Measurements from ENCODE around the gene C9orf153.
"Not testable (repeated sequence)": the region's sequence is repeated elsewhere in the genome, so short reads cannot be mapped to it uniquely, and the experiment has no call there.

The C9orf153 gene

GRCh38 chr9:86259557-86259956, at the start of gene C9orf153:
TSS of gene C9orf153 (minus strand) at chr9:86259657. CDS start at chr9:86229603, 30,054 bp downstream.
- no peak for DNase-seq (ENCODE audit: low spot score)

- DNase-seq (ENCODE audit: low spot score): no peak
Observed at GRCh38 chr9:86308687-86309086, 49.2 kb upstream of the C9orf153 start.

GRCh38 chr9:86304236-86304730, 44.8 kb upstream of the C9orf153 start:
- DNase-seq (ENCODE audit: low spot score): no peak

- peak; percentile 66 for DNase-seq (ENCODE audit: low spot score)
Observed at GRCh38 chr9:86303316-86303975, 44.0 kb upstream of the C9orf153 start.

GRCh38 chr9:86301686-86302085, 42.2 kb upstream of the C9orf153 start:
- DNase-seq (ENCODE audit: low spot score): no peak

- no peak for DNase-seq (ENCODE audit: low spot score)
Observed at GRCh38 chr9:86300701-86301100, 41.2 kb upstream of the C9orf153 start.

GRCh38 chr9:86298873-86299272, 39.4 kb upstream of the C9orf153 start:
- DNase-seq (ENCODE audit: low spot score): no peak

GRCh38 chr9:86290341-86290740, 30.9 kb upstream of the C9orf153 start:
- not testable (repeated sequence) for DNase-seq (ENCODE audit: low spot score)

GRCh38 chr9:86288499-86289198, 29.2 kb upstream of the C9orf153 start:
- no peak for DNase-seq (ENCODE audit: low spot score)

GRCh38 chr9:86287013-86287412, 27.6 kb upstream of the C9orf153 start:
- DNase-seq (ENCODE audit: low spot score): peak; percentile 6

- no peak for DNase-seq (ENCODE audit: low spot score)
Observed at GRCh38 chr9:86286278-86286677, 26.8 kb upstream of the C9orf153 start.

- no peak for DNase-seq (ENCODE audit: low spot score)
Observed at GRCh38 chr9:86285261-86285660, 25.8 kb upstream of the C9orf153 start.

GRCh38 chr9:86282979-86283535, 23.6 kb upstream of the C9orf153 start:
- DNase-seq (ENCODE audit: low spot score): no peak

- peak; percentile 94 for DNase-seq (ENCODE audit: low spot score)
Observed at GRCh38 chr9:86282077-86282978, 22.9 kb upstream of the C9orf153 start, which contains the start of gene ISCA1. TSS of gene ISCA1 (minus strand) at chr9:86282538. CDS start at chr9:86282458, 80 bp downstream.

- peak; percentile 2 for DNase-seq (ENCODE audit: low spot score)
Observed at GRCh38 chr9:86281593-86282076, 22.2 kb upstream of the C9orf153 start.

- DNase-seq (ENCODE audit: low spot score): no peak
Observed at GRCh38 chr9:86280580-86280979, 21.1 kb upstream of the C9orf153 start.

- no peak for DNase-seq (ENCODE audit: low spot score)
Observed at GRCh38 chr9:86279839-86280238, 20.4 kb upstream of the C9orf153 start.

GRCh38 chr9:86277072-86277471, 17.6 kb upstream of the C9orf153 start:
- DNase-seq (ENCODE audit: low spot score): no peak

- DNase-seq (ENCODE audit: low spot score): no peak
Observed at GRCh38 chr9:86275962-86276361, 16.5 kb upstream of the C9orf153 start.

- DNase-seq (ENCODE audit: low spot score): no peak
Observed at GRCh38 chr9:86274821-86275643, 15.6 kb upstream of the C9orf153 start.

- no peak for DNase-seq (ENCODE audit: low spot score)
Observed at GRCh38 chr9:86272221-86272620, 12.8 kb upstream of the C9orf153 start.
